GM20431 (cell line): ENCODE measurements around the gene PRKD2.

ENCODE experiments used
- in situ Hi-C: fragments of 300-500 bp; cut with MseI, MboI; formaldehyde crosslinking; loops from one replicate; pipeline ENCODE4 v1.15.0; 2020; ENCODE audit warnings: low sequenced_read_pairs; ENCODE audit not compliant: unreplicated experiment

The PRKD2 gene

DNA sequence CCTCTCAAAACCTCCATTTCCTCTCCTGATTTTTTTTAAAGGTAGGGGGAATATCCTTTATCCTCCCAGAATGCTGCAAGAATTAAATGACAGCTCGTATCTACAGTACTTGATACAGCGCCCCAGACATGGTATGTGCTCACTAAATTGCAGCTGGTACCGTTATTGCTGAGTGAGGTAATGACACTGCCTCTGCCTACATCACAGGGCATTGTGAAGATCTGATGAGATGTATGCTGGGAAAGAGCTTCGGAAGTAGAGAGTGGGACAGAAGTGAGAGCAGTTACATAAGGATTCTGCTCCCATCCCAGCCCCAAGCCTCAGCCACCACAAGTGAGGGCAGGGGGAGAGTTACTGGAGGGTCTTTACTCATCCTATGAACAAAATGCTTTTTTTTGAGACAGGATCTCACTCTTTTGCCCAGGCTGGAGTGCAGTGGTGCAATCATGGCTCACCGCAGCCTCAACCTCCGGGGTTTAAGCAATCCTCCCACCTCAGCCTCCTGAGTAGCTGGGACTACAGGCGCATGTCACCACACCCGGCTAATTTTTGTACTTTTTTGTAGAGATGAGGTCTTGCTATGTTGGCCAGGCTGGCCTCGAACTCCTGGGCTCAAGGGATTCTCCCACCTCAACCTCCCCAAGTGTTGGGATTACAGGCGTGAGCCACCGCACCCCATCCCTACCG is 27.2 kb upstream of the PRKD2 start:
- in situ Hi-C loops: no loop called here

- in situ Hi-C loops: no loop called here
Measured at GRCh38 chr19:46742926-46743480, 26.1 kb upstream of the PRKD2 start.

GRCh38 chr19:46741447-46741846 is 24.5 kb upstream of the PRKD2 start:
- in situ Hi-C loops: no loop called here

- in situ Hi-C loops: no loop called here
Measured at GRCh38 chr19:46739290-46739771, 22.4 kb upstream of the PRKD2 start.

DNA sequence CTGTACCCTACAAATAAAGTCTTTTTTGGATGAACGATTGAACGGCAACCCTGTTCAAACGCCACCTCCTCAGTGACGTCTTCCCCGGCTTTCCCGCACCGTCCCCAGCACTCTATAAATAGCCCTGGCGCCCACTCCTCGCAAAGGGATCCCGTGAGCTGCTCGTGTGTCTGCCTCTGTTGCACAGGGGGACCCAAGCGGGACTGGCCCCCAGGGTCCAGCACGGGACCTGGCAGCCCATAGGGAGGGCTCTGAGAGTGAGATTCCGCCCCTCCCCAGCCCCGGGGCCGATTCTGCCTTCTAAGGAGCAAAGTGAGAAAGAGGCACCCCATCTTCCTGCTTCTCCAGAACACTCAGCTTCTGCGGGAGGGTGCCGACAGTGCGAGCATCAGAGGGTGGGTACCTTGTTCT is 20.9 kb upstream of the PRKD2 start:
- in situ Hi-C loops: no loop called here

DNA sequence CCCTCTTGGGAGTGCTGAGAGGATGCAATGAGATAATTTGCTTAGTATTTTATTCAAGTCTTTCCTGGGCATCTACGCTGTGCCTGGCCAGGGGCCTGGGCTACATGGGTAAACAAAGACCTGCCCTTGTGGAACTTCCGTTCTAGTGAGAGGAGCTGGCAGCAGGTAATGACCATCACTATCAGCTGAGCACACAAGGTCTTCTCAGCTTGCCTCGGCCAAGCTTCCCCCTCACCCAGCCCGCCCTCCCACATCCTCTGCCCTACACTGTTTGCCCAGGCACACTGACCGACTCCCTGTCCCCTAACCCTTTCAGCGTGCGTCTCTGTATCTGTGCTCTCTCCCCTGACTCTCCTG is 20.4 kb upstream of the PRKD2 start:
- in situ Hi-C loops: no loop called here

- in situ Hi-C loops: no loop called here
Measured at GRCh38 chr19:46736531-46737297, 19.8 kb upstream of the PRKD2 start.

DNA sequence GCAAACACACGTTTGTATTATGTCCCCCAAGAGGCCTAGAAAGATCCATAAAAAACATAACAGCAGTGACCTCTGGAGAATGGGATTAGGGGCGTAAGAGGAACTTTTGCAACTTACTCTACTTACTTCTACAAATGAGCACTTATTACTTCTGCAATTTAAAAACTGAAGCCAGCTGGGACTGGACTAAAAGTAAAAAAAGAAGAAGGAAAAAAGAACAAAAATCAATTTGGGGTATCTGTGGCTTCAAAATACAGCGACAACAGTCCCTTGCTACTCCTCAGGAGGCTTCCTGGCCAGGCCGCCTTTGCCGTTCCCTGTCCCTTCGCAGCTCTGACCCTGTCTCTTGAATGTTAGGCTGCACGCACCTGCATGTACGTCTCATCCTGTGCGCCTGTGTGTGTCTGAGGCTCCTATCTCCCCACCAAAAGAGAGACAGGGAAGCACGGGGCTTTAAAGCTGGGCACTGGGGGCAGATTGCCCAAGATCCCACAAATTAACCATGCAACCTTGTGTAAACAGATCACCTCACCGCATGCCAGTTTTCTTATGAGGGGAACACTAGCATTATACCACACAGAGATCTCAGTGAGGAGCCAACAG is 16.9 kb upstream of the PRKD2 start:
- in situ Hi-C loops: no loop called here

DNA sequence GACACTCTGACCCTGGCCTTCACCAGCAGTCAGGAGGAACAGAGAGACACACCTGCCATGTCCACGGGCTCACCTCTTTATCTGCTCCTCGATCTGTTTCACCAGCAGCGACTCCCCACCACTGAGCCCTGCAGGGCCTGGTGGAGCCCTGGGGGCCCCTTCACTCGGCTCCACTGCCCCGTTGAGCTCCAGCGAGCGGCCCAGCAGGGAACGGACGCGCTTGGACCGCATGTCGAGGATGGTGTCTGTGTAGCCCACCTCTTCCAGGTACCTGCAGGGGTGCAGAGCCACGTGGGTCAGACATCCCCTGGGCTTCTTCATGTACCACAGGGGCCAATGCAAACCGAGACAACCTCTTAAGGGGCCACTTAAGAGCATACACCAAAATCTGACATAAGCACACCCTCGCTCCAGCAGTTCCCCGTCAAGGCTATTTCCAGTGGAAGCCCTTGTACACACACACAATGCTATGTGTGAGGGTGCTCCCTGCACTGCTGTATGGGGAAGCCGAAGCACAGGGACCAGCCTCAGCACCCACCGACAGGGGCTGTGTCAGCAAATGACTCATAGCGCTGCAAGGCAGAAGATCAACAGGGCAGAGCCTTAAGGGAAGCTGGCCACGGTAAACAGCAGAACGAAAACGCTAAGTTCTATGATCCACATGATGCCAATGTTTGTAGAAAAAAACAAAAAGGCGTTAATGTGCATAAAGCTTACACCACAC is 16.2 kb upstream of the PRKD2 start:
- in situ Hi-C loops: no loop called here

GRCh38 chr19:46732172-46732938 is 15.4 kb upstream of the PRKD2 start:
- in situ Hi-C loops: no loop called here

DNA sequence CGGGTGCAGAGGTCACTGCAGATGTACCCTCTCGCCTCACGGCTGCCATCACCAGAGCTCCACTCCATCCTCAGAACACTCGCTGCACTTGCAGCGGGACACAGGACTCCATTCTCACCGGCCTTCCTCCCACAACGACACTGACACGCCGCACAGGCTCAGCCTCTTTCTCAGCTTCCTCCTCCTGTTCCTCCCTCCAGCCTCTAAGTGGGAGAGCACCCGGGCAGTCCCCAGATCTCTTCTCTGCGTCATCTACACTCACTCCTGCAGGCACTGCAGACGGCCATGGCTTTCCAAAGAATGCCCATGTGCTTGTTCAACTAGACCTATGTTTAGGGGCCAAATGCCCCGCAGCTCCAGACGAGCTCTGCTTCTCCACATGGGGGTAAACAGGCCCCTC is 14.7 kb upstream of the PRKD2 start:
- in situ Hi-C loops: no loop called here

DNA sequence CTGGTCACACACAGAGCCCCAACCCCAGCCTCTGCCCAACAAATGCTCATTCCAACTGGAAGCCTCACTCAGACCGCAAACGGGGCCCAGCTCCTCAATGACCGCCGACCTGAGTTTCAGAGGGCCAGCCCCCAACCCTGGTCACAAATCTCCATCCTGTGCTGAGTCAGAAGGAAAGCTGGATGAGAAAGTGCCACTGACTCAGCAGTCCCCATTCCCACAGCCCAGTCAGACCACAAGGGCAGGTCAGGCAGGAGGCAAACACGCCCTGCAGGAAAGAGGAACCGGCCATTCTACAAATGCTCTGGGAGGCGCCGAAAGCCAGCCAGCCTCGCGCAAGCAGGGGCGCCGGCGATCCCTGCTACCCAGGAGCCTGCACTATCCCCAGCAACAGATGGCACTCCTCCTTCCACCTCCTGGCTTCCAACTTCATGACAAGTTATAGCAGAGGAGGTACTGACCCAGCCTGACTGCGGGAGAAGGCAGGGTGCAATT is 14.1 kb upstream of the PRKD2 start:
- in situ Hi-C loops: no loop called here

DNA sequence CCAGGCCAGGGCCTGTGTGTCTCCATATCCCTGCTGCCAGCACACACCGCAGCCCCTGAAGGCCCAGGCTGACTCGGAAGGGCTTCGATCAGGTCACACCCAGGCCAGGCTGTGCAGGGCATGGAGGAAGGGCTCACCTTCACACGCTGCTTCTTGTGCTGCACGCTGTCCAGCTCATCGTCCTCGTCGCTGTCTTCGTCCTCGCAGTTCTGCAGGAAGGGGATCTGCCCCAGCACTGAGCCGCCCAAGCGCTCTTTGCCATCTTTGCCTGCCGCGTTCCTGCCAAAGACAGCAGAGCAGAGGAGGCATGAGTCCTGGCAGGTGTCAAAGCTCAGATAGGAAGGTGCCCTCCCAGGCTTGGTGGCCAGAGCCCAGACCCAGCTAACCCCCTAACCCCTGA is 13.7 kb upstream of the PRKD2 start:
- in situ Hi-C loops: no loop called here

- in situ Hi-C loops: no loop called here
Measured at GRCh38 chr19:46730187-46730586, 13.3 kb upstream of the PRKD2 start.

GRCh38 chr19:46729696-46730095 is 12.8 kb upstream of the PRKD2 start:
- in situ Hi-C loops: no loop called here

DNA sequence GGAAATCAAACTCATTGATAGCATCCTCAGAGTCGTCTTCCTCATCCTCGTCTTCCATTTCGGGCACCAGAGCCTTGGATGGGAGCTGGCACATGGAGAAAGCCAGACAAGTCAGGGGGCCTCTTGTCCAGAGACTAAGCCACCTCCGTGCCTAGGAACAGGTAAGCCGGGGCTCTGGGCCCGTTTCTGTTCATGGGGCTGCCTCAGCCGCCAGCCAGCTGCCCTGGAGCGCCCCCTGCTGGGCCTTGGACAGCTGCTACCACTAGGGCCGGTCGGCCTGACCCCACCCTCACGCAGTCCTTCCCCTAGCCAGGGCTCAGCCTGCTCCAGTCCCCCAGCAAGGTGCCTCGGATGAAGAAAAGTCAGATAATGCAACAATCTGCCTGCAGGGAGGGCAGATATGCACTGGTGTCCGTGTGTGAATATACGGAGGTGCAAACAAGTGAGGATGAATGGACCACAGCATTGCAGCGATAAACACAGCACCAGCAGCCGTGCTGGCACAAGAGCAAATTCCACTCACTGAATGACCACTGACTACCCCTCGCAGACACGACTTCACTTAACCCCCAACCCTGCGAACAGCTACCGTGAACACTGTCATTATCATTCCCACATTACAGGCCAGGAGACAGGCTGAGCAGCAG is 11.9 kb upstream of the PRKD2 start:
- in situ Hi-C loops: no loop called here

GRCh38 chr19:46728208-46728607 is 11.3 kb upstream of the PRKD2 start:
- in situ Hi-C loops: no loop called here

DNA sequence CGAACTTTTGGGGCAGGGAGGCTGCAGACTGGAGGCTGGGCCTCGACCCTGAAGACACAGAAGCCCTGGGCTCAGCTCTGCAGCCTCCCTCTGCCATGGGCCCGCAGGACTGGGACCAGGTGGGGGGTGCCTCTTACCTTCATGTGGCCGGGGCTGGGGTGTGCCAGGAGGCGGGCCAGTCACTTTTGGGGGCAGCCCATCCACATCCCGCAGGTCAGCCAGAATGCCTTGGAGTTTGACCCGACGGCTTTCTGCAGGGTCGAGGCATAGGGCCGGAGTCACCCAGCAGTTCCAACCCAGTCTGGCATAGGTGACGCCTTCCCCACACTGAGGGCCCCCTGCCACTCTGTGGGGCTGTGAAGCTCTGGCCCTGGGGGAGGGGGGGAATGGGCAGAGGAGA is 10.8 kb upstream of the PRKD2 start:
- in situ Hi-C loops: no loop called here

DNA sequence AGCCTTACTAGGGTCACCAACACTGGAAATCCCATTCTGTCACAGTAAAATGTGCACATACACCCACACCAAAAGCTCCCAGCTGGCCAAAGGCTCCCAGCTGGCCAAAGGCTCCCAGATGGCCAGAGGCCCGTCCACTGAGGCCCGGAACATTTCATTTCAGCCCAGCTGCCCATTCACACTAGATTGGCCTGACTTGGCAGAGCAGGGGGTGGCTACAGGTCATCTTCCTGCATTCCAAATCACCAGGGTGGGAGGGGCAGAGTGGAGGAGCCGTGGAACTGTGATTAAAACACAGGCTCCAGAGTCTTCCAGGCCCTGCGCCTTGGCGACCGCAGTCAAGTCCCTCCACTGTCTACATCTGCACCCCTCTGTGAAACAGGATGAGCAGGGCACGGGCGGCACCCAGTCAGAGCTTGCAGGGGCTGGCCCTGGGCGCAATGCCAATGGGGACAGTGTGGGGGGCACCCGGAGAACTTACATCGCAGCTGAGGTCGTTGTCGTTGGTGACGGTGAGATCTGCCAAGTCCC is 10.1 kb upstream of the PRKD2 start:
- in situ Hi-C loops: no loop called here
